ENCODE measurements around the gene XYLT1.

DNA sequence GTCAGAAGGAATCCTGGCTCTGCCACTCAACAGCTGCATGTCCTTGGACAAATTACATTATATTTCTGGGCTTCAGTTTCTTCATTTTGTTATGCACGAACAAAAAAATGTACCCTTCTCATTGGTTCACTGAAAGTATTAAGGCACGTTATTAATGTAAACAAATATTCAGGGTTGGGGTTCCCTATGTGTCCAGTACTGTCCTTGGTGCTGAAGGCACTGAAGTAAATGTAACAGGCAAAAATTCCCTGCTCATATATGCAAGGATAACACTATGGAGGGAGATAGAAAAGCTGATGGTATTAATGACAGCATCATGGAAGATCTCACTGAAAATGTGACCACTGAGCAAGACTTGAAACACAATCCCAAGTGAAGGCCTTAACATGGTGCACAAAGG is 386.6 kb downstream of the XYLT1 start:
- TF ChIP-seq, protein P1, sequence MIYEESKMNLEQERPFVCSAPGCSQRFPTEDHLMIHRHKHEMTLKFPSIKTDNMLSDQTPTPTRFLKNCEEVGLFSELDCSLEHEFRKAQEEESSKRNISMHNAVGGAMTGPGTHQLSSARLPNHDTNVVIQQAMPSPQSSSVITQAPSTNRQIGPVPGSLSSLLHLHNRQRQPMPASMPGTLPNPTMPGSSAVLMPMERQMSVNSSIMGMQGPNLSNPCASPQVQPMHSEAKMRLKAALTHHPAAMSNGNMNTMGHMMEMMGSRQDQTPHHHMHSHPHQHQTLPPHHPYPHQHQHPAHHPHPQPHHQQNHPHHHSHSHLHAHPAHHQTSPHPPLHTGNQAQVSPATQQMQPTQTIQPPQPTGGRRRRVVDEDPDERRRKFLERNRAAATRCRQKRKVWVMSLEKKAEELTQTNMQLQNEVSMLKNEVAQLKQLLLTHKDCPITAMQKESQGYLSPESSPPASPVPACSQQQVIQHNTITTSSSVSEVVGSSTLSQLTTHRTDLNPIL (CRISPR knock-in tag; IDR thresholded peaks at IDR 0.05; ENCODE audit: low read depth), result no peak
- TF ChIP-seq RARB (CRISPR knock-in tag; IDR thresholded peaks at IDR 0.05) (no peak), ESRRG (CRISPR knock-in tag; IDR thresholded peaks at IDR 0.05) (no peak), GLIS3 (CRISPR knock-in tag; IDR thresholded peaks at IDR 0.05) (no peak), ZNF8 (CRISPR knock-in tag; IDR thresholded peaks at IDR 0.05) (no peak), OSR1 (CRISPR knock-in tag; IDR thresholded peaks at IDR 0.05) (no peak), ZC3H10 (CRISPR knock-in tag; IDR thresholded peaks at IDR 0.05) (no peak), ISL1 (CRISPR knock-in tag; IDR thresholded peaks at IDR 0.05) (no peak)
- TF ChIP-seq, protein P2, sequence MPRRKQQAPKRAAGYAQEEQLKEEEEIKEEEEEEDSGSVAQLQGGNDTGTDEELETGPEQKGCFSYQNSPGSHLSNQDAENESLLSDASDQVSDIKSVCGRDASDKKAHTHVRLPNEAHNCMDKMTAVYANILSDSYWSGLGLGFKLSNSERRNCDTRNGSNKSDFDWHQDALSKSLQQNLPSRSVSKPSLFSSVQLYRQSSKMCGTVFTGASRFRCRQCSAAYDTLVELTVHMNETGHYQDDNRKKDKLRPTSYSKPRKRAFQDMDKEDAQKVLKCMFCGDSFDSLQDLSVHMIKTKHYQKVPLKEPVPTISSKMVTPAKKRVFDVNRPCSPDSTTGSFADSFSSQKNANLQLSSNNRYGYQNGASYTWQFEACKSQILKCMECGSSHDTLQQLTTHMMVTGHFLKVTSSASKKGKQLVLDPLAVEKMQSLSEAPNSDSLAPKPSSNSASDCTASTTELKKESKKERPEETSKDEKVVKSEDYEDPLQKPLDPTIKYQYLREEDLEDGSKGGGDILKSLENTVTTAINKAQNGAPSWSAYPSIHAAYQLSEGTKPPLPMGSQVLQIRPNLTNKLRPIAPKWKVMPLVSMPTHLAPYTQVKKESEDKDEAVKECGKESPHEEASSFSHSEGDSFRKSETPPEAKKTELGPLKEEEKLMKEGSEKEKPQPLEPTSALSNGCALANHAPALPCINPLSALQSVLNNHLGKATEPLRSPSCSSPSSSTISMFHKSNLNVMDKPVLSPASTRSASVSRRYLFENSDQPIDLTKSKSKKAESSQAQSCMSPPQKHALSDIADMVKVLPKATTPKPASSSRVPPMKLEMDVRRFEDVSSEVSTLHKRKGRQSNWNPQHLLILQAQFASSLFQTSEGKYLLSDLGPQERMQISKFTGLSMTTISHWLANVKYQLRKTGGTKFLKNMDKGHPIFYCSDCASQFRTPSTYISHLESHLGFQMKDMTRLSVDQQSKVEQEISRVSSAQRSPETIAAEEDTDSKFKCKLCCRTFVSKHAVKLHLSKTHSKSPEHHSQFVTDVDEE (CRISPR knock-in tag; IDR thresholded peaks at IDR 0.05), result no peak
- TF ChIP-seq, protein P3, sequence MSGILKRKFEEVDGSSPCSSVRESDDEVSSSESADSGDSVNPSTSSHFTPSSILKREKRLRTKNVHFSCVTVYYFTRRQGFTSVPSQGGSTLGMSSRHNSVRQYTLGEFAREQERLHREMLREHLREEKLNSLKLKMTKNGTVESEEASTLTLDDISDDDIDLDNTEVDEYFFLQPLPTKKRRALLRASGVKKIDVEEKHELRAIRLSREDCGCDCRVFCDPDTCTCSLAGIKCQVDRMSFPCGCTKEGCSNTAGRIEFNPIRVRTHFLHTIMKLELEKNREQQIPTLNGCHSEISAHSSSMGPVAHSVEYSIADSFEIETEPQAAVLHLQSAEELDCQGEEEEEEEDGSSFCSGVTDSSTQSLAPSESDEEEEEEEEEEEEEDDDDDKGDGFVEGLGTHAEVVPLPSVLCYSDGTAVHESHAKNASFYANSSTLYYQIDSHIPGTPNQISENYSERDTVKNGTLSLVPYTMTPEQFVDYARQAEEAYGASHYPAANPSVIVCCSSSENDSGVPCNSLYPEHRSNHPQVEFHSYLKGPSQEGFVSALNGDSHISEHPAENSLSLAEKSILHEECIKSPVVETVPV (CRISPR knock-in tag; IDR thresholded peaks at IDR 0.05), result no peak
